Activated CD8-positive, alpha-beta T cell treated with anti-CD3 and anti-CD28 coated beads, Interleukin-2, amount 10 ng/mL, durations not matched to agents 7 days and 5 days (primary cell): ENCODE measurements around the gene IQSEC3. TPM values are rescaled to one million over a fixed set of nuclear protein-coding genes. Genes with fewer than 3 reads are reported as not detected.
"Not testable (repeated sequence)": the region's sequence is repeated elsewhere in the genome, so short reads cannot be mapped to it uniquely, and the experiment has no call there.

Experiments
- ATAC-seq: fragments of 150-1000 bp; cut with Tn5 transposase; one replicate; pipeline ENCODE4 v1.10.0; 2021; ENCODE audit warnings: moderate library complexity
- CTCF ChIA-PET: fragments of 350-600 bp; sonication (Branson Sonifier 250); formaldehyde crosslinking; loops from one replicate; lab custom pipeline; 2021; ENCODE audit warnings: antibody characterized with exemption; lab: Charles Lee
- POLR2A ChIA-PET: fragments of 350-600 bp; sonication (Branson Sonifier 250); formaldehyde crosslinking; loops from one replicate; lab custom pipeline; 2021; ENCODE audit warnings: antibody characterized with exemption; lab: Charles Lee
- DNase-seq: peaks from one replicate; pipeline ENCODE4 v3.0.0-alpha.2; 2020
- H3K27ac Mint-ChIP-seq: one replicate; pipeline ENCODE4 v1.8.0; 2021; ENCODE audit warnings: mild to moderate bottlenecking, mixed read lengths
- H3K27me3 Mint-ChIP-seq: one replicate; pipeline ENCODE4 v1.8.0; 2021; ENCODE audit warnings: low read depth, mixed read lengths
- H3K36me3 Mint-ChIP-seq: one replicate; pipeline ENCODE4 v1.8.0; 2021; ENCODE audit warnings: low read depth, mixed read lengths
- H3K4me1 Mint-ChIP-seq: one replicate; pipeline ENCODE4 v1.8.0; 2021; ENCODE audit warnings: low read depth, mixed read lengths
- H3K4me3 Mint-ChIP-seq: one replicate; pipeline ENCODE4 v1.8.0; 2021; ENCODE audit warnings: mild to moderate bottlenecking, mixed read lengths
- H3K9me3 Mint-ChIP-seq: one replicate; pipeline ENCODE4 v1.8.0; 2022; ENCODE audit warnings: mixed read lengths; ENCODE audit not compliant: insufficient read depth
- total RNA-seq, 2 experiments: library from RNA; stranded (reverse); gene quantifications; one replicate each; pipeline ENCODE4 v1.2.3, GENCODE V29; 2021

Gene IQSEC3
- total RNA-seq, 2 experiments from 2014 or later, result 1.7 to 2.6 TPM

DNA sequence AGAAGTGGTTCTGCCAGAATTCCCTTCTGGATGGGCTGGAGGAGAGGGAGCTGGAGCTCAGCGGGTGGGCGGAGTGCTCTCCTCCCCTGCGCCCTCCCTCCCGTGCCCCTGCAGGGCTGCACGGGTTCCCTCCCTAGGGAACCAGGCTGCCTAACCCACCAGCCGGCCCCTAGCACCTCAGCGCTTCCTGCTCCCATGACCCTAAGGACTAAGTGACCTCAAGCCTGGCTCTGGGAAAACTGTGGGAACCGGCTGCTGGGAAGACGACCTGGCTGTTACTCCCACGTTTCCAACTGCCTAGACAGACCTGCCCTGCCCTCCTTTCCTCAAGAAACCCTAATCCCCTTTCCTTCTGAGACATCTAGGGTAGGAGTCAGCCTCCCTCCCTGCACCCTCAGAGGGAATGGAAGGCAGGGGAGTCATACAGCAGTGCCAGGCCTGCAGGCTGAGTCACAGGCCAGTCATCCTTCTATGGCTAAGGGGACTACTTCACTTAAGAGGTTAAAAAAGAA, 115.9 kb downstream of the IQSEC3 start:
- no peak for ATAC-seq
- H3K36me3 Mint-ChIP-seq, result no peaks in the 10 kb centered on the region
- DNase-seq, result no peak
- H3K9me3 Mint-ChIP-seq, result no peaks in the 10 kb centered on the region
- POLR2A ChIA-PET, result no interaction called here
- H3K27ac Mint-ChIP-seq, result no peak overlapping the region
- peaks cover 10% of the 10 kb centered on the region for H3K27me3 Mint-ChIP-seq
- no peak overlapping the region for H3K4me3 Mint-ChIP-seq
- peaks cover 13% of the 10 kb centered on the region for H3K4me1 Mint-ChIP-seq
- CTCF ChIA-PET, result no interaction called here

DNA sequence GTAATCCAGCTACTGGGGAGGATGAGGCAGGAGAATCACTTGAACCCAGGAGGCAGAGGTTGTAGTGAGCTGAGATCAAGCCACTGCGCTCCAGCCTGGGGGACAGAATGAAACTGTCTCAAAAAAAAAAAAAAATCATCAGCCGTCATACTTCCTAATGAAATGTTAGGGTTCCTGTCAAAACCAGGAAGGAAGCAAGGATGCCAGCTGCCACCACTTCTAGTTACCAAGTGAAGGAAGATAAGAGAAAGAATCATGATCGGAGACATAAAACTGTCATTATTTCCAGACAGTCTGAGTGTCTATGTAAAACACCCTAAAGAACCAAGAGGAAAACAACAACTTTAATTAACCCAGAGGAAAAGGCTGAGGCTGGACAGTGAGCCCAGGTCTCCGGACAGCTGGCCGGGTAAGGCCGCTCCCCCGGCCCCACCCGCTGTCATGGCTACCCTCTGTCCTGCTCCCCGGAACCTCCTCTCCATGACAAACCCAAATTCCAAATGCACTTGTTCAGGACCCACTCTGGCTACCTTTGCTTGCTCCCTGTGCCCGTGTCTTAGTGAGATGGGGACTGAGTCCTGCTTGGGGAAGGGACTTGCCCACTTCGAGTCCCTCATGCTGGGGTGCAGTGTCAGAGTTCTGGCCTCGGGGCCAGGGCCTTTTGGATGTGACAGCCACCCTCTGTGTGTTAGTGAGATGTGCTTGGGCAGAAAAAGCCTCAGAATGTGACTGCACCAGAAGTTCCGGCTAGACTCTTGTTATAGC, 118.4 kb downstream of the IQSEC3 start:
- CTCF ChIA-PET, result no interaction called here
- no peak overlapping the region for H3K27ac Mint-ChIP-seq
- no peak for DNase-seq
- peaks cover 10% of the 10 kb centered on the region for H3K27me3 Mint-ChIP-seq
- no peak overlapping the region for H3K4me3 Mint-ChIP-seq
- peaks cover 14% of the 10 kb centered on the region for H3K4me1 Mint-ChIP-seq
- no peak for ATAC-seq
- no peaks in the 10 kb centered on the region for H3K9me3 Mint-ChIP-seq
- no peaks in the 10 kb centered on the region for H3K36me3 Mint-ChIP-seq
- POLR2A ChIA-PET, result no interaction called here

DNA sequence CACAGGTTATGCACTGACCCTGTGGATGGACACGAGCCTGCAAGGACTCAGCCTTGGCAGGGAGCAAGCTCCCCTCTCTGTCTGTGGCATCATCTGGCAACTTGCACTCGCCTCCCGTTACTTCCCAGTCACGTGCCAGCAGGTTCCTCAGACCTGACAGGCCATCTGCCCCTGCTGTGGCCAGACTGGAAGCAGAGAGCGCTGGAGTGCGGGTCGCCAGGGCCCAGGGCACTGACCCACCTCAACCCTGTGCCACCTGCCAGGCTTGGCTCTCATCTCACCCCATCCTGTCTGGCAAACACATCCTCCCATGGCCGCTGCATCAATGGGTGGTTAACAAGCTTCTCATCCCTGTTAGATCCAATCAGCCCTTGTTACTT, 119.0 kb downstream of the IQSEC3 start:
- Mint-ChIP-seq H3K27ac (no peak overlapping the region), H3K36me3 (no peaks in the 10 kb centered on the region), H3K9me3 (no peaks in the 10 kb centered on the region), H3K4me1 (peaks cover 8% of the 10 kb centered on the region), H3K4me3 (no peak overlapping the region), H3K27me3 (peaks cover 13% of the 10 kb centered on the region)
- ChIA-PET CTCF (no interaction called here), POLR2A (no interaction called here)
- ATAC-seq (no peak), DNase-seq (no peak)

DNA sequence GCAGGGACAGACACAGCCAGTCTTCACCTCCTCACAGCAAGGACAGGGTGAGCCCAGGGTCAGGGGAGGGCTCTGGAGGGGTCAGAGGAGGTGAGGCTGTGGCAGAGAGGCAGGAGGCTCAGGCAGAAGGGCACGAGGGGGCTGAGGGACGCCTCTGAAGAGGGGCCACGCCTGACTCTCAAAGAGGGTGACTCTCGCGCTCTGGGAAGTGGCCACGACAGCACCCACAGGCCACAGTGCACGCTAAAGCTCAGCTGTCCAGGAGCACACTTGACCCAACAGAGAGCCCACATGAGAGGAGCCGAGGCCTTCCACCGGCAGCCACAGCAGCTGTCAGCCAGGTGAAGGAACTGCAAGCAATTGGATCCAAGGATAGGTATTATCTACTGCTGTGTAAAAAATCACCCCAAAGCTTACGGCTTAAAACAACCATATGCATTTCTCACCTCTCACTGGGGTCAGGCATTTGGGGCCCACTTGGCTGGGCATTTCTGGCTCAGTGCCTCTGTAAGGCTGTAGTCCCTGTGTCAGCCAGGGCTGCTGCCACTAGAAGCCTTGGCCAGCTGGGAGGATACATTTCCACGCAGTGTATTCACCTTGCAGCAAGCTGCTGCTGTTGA, 119.5 kb downstream of the IQSEC3 start:
- Mint-ChIP-seq H3K36me3 (no peaks in the 10 kb centered on the region), H3K4me1 (peaks cover 6% of the 10 kb centered on the region), H3K27ac (no peak overlapping the region), H3K27me3 (peaks cover 13% of the 10 kb centered on the region), H3K9me3 (no peaks in the 10 kb centered on the region), H3K4me3 (no peak overlapping the region)
- POLR2A ChIA-PET, result no interaction called here
- CTCF ChIA-PET, result no interaction called here
- DNase-seq (no peak), ATAC-seq (no peak)

DNA sequence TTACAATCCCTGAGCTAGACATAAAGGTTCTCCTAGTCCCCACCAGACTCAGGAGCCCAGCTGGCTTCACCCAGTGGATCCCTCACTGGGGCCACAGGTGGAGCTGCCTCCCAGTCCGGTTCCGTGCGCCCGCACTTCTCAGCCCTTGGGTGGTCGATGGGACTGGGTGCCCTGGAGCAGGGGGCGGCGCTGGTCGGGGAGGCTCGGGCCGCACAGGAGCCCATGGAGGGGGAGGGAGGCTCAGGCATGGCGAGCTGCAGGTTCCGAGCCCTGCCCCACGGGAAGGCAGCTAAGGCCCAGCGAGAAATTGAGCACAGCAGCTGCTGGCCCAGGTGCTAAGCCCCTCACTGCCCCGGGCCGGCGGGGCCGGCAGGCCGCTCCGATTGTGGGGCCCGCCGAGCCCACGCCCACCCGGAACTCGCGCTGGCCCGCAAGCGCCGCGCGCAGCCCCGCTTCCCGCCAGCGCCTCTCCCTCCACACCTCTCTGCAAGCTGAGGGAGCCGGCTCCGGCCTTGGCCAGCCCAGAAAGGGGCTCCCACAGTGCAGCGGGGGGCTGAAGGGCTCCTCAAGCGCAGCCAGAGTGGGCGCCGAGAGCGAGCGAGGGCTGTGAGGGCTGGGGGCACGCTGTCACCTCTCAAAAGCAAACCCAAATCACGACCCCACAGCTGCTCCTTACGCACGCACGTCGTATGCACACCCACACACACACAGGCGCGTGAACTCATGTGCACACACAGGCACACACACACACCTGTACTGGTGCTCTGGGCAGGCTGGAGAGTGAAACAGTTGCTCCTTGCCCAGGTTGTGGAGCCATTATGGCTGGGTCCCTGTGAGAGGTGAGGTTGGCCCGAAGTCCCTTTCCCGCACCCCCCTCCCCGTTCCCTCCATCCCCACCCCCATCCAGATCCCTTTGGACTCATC, 121.7 kb downstream of the IQSEC3 start:
- POLR2A ChIA-PET, DNase-seq, ATAC-seq, H3K36me3 Mint-ChIP-seq, H3K9me3 Mint-ChIP-seq, H3K4me1 Mint-ChIP-seq, H3K27ac Mint-ChIP-seq: not testable (repeated sequence)
- H3K4me3 Mint-ChIP-seq, result peak overlapping the region; percentile 54
- CTCF ChIA-PET, result interaction anchor here (0.9 to 1.2 kb wide), 2 partner anchors 27 to 44 kb away, joined by 3 to 6 read pairs; no protein-coding TSS in a partner anchor
- peaks cover 10% of the 10 kb centered on the region for H3K27me3 Mint-ChIP-seq

DNA sequence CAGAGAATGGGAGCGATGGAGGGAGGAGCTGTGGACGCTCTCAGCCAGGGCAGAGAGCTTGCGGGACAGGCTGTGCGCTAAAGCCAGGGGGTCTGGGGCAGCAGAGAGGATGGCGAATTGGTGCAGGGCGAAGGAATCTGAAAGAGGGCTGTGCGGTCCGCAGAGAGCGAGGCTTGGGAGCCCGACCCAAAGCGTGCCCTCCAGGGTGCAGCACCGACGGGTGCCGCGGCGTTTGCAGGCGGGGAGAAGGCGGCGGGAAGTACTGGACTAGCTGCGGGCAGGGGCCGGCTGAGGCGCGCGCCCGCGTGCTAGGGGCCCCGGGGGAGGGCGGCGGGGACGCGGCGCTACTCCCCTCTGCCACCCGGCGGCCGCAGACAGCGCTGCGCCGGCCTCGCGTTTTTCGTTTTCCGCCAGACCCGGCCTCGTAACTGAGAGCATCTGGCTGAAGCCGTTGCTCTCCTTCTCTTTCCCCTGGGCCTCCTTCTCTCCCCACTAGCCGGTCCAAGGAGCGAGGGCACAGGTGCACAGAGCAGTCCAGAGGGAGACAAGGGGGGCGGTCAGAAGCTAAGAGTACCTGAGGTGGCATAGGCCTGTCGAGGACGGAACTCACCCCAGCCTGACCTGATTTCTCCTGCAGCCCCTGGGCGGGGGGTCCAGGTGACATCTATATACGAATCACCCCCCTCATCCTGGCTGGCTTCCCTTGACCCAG, 122.5 kb downstream of the IQSEC3 start:
- Mint-ChIP-seq H3K36me3 (no peaks in the 10 kb centered on the region), H3K27ac (no peak overlapping the region), H3K9me3 (no peaks in the 10 kb centered on the region), H3K27me3 (peaks cover 7% of the 10 kb centered on the region), H3K4me1 (peaks cover 4% of the 10 kb centered on the region), H3K4me3 (peak overlapping the region; percentile 54)
- DNase-seq (peak; percentile 51), ATAC-seq (peak; percentile 78)
- ChIA-PET POLR2A (no interaction called here), CTCF (interaction anchor here (0.9 to 1.2 kb wide), 2 partner anchors 26 to 45 kb away, joined by 3 to 6 read pairs; no protein-coding TSS in a partner anchor)

DNA sequence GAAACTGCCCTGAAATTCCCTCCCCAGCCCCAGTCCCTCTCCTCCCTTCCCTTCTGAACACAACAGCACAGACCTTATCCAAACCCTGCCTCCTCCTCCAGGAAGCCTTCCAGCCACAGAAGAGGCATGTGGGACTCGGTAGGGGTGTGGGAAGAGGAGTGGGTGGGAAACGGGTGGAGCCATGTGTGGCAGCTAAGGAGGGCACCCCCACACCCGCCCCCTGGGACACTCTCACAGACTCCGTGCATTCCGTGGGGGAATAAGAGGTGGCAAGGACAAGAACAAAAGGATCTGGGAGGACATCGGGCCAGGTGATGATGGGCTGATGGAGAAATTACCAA, 123.0 kb downstream of the IQSEC3 start:
- H3K4me3 Mint-ChIP-seq, result no peak overlapping the region
- POLR2A ChIA-PET, result no interaction called here
- H3K9me3 Mint-ChIP-seq, result no peaks in the 10 kb centered on the region
- peaks cover 4% of the 10 kb centered on the region for H3K4me1 Mint-ChIP-seq
- H3K36me3 Mint-ChIP-seq, result no peaks in the 10 kb centered on the region
- ATAC-seq, result no peak
- H3K27ac Mint-ChIP-seq, result no peak overlapping the region
- no peak for DNase-seq
- CTCF ChIA-PET, result interaction anchor here (1.2 kb wide), 1 partner anchor 26 kb away, joined by 6 read pairs; no protein-coding TSS in a partner anchor
- H3K27me3 Mint-ChIP-seq, result peaks cover 7% of the 10 kb centered on the region

DNA sequence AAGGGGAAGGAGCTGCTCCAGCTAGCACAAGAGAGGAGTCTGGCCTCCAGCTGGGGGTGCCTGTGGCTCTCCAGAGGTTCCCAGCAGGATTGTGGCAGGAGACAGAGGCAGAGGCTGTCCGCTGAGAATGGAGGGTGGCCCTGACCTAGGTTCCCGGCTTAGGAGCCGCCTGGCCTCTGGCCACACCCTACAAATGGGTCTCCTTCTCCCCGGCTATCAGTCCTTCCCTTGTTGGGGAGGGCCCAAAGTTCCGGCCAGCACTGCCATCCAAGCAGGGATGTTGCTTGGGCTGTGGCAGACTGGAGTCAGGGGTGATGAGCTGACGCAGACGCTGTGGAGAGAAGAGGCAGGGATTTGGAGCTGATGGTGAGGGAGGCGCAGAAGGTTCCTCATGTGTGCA, 124.3 kb downstream of the IQSEC3 start:
- Mint-ChIP-seq H3K4me3 (no peak overlapping the region), H3K27me3 (peaks cover 3% of the 10 kb centered on the region), H3K4me1 (peaks cover 4% of the 10 kb centered on the region), H3K36me3 (no peaks in the 10 kb centered on the region), H3K9me3 (no peaks in the 10 kb centered on the region), H3K27ac (no peak overlapping the region)
- no peak for DNase-seq
- CTCF ChIA-PET, result no interaction called here
- POLR2A ChIA-PET, result no interaction called here
- ATAC-seq, result no peak

DNA sequence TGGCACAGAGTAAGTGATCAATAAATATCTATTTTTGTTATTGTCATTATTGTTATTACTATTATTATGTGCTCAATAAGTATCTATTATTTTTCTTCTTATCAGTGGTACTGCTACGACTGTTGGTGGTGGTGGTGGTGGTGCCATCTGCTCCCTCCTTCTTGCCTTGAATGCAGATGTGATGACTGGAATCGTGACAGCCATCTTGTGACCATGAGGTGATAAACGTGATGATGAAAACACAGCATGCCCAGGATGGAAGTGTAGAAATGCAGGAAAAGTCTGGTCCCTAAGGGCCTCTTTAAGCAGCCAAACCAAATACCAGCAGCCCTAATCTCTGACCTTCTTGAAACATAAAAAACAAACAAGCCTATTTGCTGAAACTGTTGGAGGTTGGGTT, 125.0 kb downstream of the IQSEC3 start:
- no peak overlapping the region for H3K27ac Mint-ChIP-seq
- no peaks in the 10 kb centered on the region for H3K36me3 Mint-ChIP-seq
- H3K4me3 Mint-ChIP-seq, result no peak overlapping the region
- peaks cover 3% of the 10 kb centered on the region for H3K27me3 Mint-ChIP-seq
- no peak for DNase-seq
- POLR2A ChIA-PET, result no interaction called here
- H3K9me3 Mint-ChIP-seq, result no peaks in the 10 kb centered on the region
- H3K4me1 Mint-ChIP-seq, result peaks cover 4% of the 10 kb centered on the region
- CTCF ChIA-PET, result no interaction called here
- no peak for ATAC-seq

DNA sequence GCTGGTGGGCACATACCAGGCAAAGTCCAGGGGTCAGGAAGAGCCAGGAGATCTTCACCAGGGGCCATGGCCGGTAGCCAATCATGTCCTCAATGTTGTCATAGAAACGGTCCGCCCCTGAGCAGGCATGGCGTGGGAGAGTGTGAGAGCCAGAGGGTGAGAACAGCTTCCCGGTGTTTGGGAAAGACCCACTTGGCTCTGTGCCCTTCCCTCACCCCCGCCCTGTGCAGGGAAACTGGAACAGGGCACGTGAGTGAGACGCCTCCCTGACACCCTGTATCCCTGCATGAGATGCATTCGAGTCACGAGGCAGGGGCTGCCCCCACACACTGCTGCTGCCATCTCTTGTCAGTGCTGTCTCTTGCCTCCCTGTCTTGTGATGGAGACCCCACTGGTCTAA, 126.7 kb downstream of the IQSEC3 start:
- Mint-ChIP-seq H3K27me3 (peaks cover 6% of the 10 kb centered on the region), H3K9me3 (no peaks in the 10 kb centered on the region), H3K4me1 (peaks cover 4% of the 10 kb centered on the region), H3K4me3 (no peak overlapping the region), H3K36me3 (no peaks in the 10 kb centered on the region), H3K27ac (no peak overlapping the region)
- ChIA-PET POLR2A (no interaction called here), CTCF (no interaction called here)
- ATAC-seq (no peak), DNase-seq (no peak)

DNA sequence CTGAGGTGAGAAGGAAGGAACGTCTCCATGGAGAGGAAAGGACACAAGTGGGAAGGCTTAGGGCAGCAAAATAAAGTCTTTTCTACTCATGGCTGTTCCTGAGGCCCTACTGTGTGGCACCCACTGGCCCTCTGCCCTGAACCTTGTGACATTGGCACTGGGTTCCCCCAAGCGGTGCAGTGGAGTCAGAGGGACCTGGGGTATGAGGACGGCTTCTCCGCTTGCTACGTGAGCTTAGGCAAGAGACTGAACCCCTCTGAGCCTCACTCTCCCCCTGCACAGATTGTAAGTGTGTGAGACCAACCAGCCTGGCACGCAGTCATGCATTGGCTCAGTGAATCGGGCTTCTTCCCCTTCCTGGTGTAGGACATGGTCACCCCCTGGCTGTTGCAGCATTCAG, 127.7 kb downstream of the IQSEC3 start:
- no peaks in the 10 kb centered on the region for H3K9me3 Mint-ChIP-seq
- no peak for ATAC-seq
- ChIA-PET POLR2A (no interaction called here), CTCF (no interaction called here)
- H3K36me3 Mint-ChIP-seq, result no peaks in the 10 kb centered on the region
- no peak overlapping the region for H3K27ac Mint-ChIP-seq
- H3K4me1 Mint-ChIP-seq, result peaks cover 2% of the 10 kb centered on the region
- DNase-seq, result no peak
- H3K4me3 Mint-ChIP-seq, result no peak overlapping the region
- peaks cover 9% of the 10 kb centered on the region for H3K27me3 Mint-ChIP-seq
